Ovary (tissue), 3 donors: Measurements from ENCODE around the gene PTPRN.

Experiments
- CTCF ChIP-seq, 3 donors: fragments of 450-650 bp in 2 of 3; fragments of 200-600 bp in 1 of 3; IDR thresholded peaks; one replicate each; pipeline versions ENCODE4 v1.5.1 to v1.8.0; 2016 to 2022; ENCODE audit warnings: antibody characterized with exemption in 3 of 3, mild to moderate bottlenecking in 1 of 3
- POLR2A ChIP-seq: fragments of 450-650 bp; IDR thresholded peaks from one replicate; pipeline ENCODE4 v1.6.1; 2017; ENCODE audit warnings: antibody characterized with exemption, mild to moderate bottlenecking, moderate library complexity
- donor health status: DM: no; HTN: no; CAD: no.

GRCh38 chr2:219282375-219282774 lies 26.8 kb downstream of the PTPRN start:
- no peak for TF ChIP-seq CTCF (IDR thresholded peaks at IDR 0.05)
- TF ChIP-seq POLR2A, result no peak
